B cell (primary cell): ENCODE results near the gene TNIP1. TPM values are rescaled to one million over a fixed set of nuclear protein-coding genes. Genes with fewer than 3 reads are reported as not detected.
A peak's percentile ranks its signal among the peaks of the same experiment; 100 is the strongest.

Source experiments
- ATAC-seq: fragments of 200-7000 bp; cut with Tn5 transposase; one replicate; pipeline ENCODE4 v1.10.0; 2021; ENCODE audit warnings: low read depth, mild to moderate bottlenecking, moderate number of reproducible peaks, moderate library complexity
- CTCF ChIA-PET: fragments of 350-600 bp; sonication (Branson Sonifier 250); formaldehyde crosslinking; loops from one replicate; lab custom pipeline; 2021; ENCODE audit warnings: antibody characterized with exemption, inconsistent platforms; lab: Charles Lee
- POLR2A ChIA-PET: fragments of 350-600 bp; sonication (Branson Sonifier 250); formaldehyde crosslinking; loops from one replicate; lab custom pipeline; 2021; ENCODE audit warnings: antibody characterized with exemption; lab: Charles Lee
- DNase-seq: peaks from one replicate; pipeline ENCODE4 v3.0.0; 2013
- H2AFZ ChIP-seq: 2 replicates; pipeline ENCODE4 v1.6.1; 2012; ENCODE audit warnings: mild to moderate bottlenecking, low read depth, low read length; ENCODE audit not compliant: insufficient read depth, poor library complexity, severe bottlenecking
- H3K27ac ChIP-seq, 2 donors: 1 replicate in 1 of 2; 2 replicates in 1 of 2; pipeline ENCODE4 v1.5.1; 2012 to 2013; ENCODE audit warnings: low read length in 2 of 2, mild to moderate bottlenecking in 2 of 2, moderate library complexity in 1 of 2
- H3K27me3 ChIP-seq, 4 experiments: fragments of 200-600 bp in 1 of 4; sonication (generic) in 1 of 4; replicated peaks in 1 of 4; 1 replicate in 2 of 4; 2 replicates in 2 of 4; pipeline versions ENCODE4 v1.6.1 to v1.7.0; 2013 to 2016; ENCODE audit warnings: low read length in 3 of 4, mild to moderate bottlenecking in 2 of 4, mixed read lengths in 1 of 4, moderate library complexity in 1 of 4; ENCODE audit not compliant: insufficient read depth in 4 of 4, control insufficient read depth in 3 of 4; ENCODE audit errors: control extremely low read depth in 1 of 4
- H3K36me3 ChIP-seq, 2 experiments: replicated peaks in 1 of 2; 1 replicate in 1 of 2; 2 replicates in 1 of 2; pipeline versions ENCODE4 v1.6.1 to v1.7.1; 2013; ENCODE audit warnings: low read length in 1 of 2; ENCODE audit not compliant: insufficient read depth in 2 of 2, control insufficient read depth in 1 of 2; ENCODE audit errors: control extremely low read depth in 1 of 2, extremely low read depth in 1 of 2
- H3K4me1 ChIP-seq, 2 donors: fragments of 200-600 bp in 1 of 2; sonication (generic) in 1 of 2; 1 replicate in 1 of 2; 2 replicates in 1 of 2; pipeline versions ENCODE4 v1.5.1 to v1.6.1; 2013 to 2017; ENCODE audit warnings: low read length in 2 of 2; ENCODE audit not compliant: control insufficient read depth in 2 of 2, insufficient read depth in 2 of 2
- H3K4me2 ChIP-seq: replicated peaks from 2 replicates; pipeline ENCODE3; 2012; ENCODE audit warnings: mild to moderate bottlenecking, low read depth, low read length; ENCODE audit not compliant: poor library complexity, severe bottlenecking
- H3K4me3 ChIP-seq, 5 experiments: fragments of 200-600 bp in 1 of 5; sonication (generic) in 1 of 5; 1 replicate in 3 of 5; 2 replicates in 2 of 5; pipeline versions ENCODE4 v1.5.1 to v1.7.0; 2011 to 2016; ENCODE audit warnings: low read length in 4 of 5, mild to moderate bottlenecking in 4 of 5, low read depth in 2 of 5, control low read depth in 1 of 5, moderate library complexity in 1 of 5; ENCODE audit not compliant: insufficient read depth in 1 of 5; ENCODE audit errors: control extremely low read depth in 1 of 5, extremely low read depth in 1 of 5
- H3K79me2 ChIP-seq: fragments of 200-600 bp; sonication (generic); one replicate; pipeline ENCODE4 v1.6.0; 2016; ENCODE audit warnings: low read length; ENCODE audit not compliant: control insufficient read depth, insufficient read depth
- H3K9ac ChIP-seq: fragments of 200-600 bp; sonication (generic); 2 replicates; pipeline ENCODE4 v1.6.1; 2017; ENCODE audit warnings: mild to moderate bottlenecking, low read length, moderate library complexity
- H3K9me3 ChIP-seq, 3 donors: one replicate each; pipeline versions ENCODE4 v1.6.1 to v1.7.1; 2013; ENCODE audit warnings: low read length in 2 of 3; ENCODE audit not compliant: control insufficient read depth in 2 of 3, insufficient read depth in 1 of 3; ENCODE audit errors: control extremely low read depth in 1 of 3
- H4K20me1 ChIP-seq: 2 replicates; pipeline ENCODE4 v1.6.0; 2012; ENCODE audit warnings: mild to moderate bottlenecking, low read length; ENCODE audit not compliant: insufficient read depth, control insufficient read depth, poor library complexity, severe bottlenecking
- H3K27ac Mint-ChIP-seq: one replicate; pipeline ENCODE4 v1.8.0; 2021; ENCODE audit warnings: mixed read lengths
- H3K27me3 Mint-ChIP-seq: one replicate; pipeline ENCODE4 v1.8.0; 2021; ENCODE audit warnings: mixed read lengths
- H3K4me1 Mint-ChIP-seq: one replicate; pipeline ENCODE4 v1.8.0; 2021; ENCODE audit warnings: mixed read lengths
- H3K4me3 Mint-ChIP-seq: one replicate; pipeline ENCODE4 v1.8.0; 2021; ENCODE audit warnings: mixed read lengths
- H3K9me3 Mint-ChIP-seq: one replicate; pipeline ENCODE4 v1.8.0; 2022; ENCODE audit warnings: mixed read lengths; ENCODE audit not compliant: insufficient read depth
- EZH2 ChIP-seq: IDR thresholded peaks from 2 replicates; pipeline ENCODE4 v1.6.1; 2012; ENCODE audit warnings: borderline replicate concordance, low read depth, mild to moderate bottlenecking, moderate library complexity, low read length; ENCODE audit not compliant: insufficient read depth, poor library complexity, severe bottlenecking
- WGBS: methylation state at CpG from one replicate; pipeline ENCODE4 v1.1.5; 2013; ENCODE audit warnings: missing lambda C conversion rate; ENCODE audit not compliant: insufficient coverage; 5-methylcytosine and 5-hydroxymethylcytosine counted together
- intact Hi-C: fragments of 100-400 bp; cut with micrococcal nuclease; formaldehyde crosslinking; loops from one replicate; pipeline ENCODE4 v1.10.0; 2022
- polyA plus RNA-seq: library from polyadenylated mRNA; depleted of rRNA; stranded (reverse); fragments of >200 nt; gene quantifications from 2 replicates; pipeline ENCODE4 v1.2.3, GENCODE V29; 2012
- total RNA-seq, 2 donors: library from RNA; stranded (reverse); fragments of 120-200 nt in 1 of 2; gene quantifications; 1 replicate in 1 of 2; 2 replicates in 1 of 2; pipeline versions ENCODE4 v1.2.3 to v1.2.4, GENCODE V29; 2013 to 2022
- TF ChIP-seq, protein P1 (sequence below): fragments of 200-600 bp; IDR thresholded peaks from one replicate; pipeline ENCODE4 v1.8.0; 2022; ENCODE audit warnings: antibody characterized with exemption, mild to moderate bottlenecking

Gene TNIP1
- total and polyA plus RNA-seq, 2 donors (not counting 1 experiment from before 2014, with no cell fraction given), result 108 to 294 TPM

- 34% methylated on average over 9 of the region's 12 CpGs for WGBS
- Histone ChIP-seq H2AFZ (no peak overlapping the region), H3K79me2 (no peaks in the 10 kb centered on the region), H3K36me3 (peaks cover 1 to 7% of the 10 kb centered on the region in 2 experiments), H3K27me3 (no peaks in the 10 kb centered on the region), H3K9ac (peak overlapping the region; percentile 13), H4K20me1 (no peaks in the 10 kb centered on the region), H3K4me1 (peaks cover 55 to 62% of the 10 kb centered on the region in 2 donors), H3K9me3 (no peaks in the 10 kb centered on the region), H3K4me2 (peak overlapping the region; percentile 66), H3K4me3 (peak overlapping the region in 2 of 5 experiments; percentile 2 to 22), H3K27ac (peak overlapping the region; percentile 26 to 76)
- Mint-ChIP-seq H3K9me3 (no peaks in the 10 kb centered on the region), H3K4me1 (peaks cover 68% of the 10 kb centered on the region), H3K4me3 (peak overlapping the region; percentile 82), H3K27ac (peak overlapping the region; percentile 68), H3K27me3 (no peaks in the 10 kb centered on the region)
- DNase-seq (peak; percentile 79), ATAC-seq (peak; percentile 76)
- intact Hi-C loops, result loop anchor here (1.0 to 2.0 kb wide), 3 partner anchors 8 to 34 kb away; partner anchors contain the start of gene TNIP1
- no peak for TF ChIP-seq EZH2
- TF ChIP-seq, protein P1, sequence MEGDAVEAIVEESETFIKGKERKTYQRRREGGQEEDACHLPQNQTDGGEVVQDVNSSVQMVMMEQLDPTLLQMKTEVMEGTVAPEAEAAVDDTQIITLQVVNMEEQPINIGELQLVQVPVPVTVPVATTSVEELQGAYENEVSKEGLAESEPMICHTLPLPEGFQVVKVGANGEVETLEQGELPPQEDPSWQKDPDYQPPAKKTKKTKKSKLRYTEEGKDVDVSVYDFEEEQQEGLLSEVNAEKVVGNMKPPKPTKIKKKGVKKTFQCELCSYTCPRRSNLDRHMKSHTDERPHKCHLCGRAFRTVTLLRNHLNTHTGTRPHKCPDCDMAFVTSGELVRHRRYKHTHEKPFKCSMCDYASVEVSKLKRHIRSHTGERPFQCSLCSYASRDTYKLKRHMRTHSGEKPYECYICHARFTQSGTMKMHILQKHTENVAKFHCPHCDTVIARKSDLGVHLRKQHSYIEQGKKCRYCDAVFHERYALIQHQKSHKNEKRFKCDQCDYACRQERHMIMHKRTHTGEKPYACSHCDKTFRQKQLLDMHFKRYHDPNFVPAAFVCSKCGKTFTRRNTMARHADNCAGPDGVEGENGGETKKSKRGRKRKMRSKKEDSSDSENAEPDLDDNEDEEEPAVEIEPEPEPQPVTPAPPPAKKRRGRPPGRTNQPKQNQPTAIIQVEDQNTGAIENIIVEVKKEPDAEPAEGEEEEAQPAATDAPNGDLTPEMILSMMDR, result no peak
- CTCF ChIA-PET, result interaction anchor here (0.8 to 2.7 kb wide), 6 partner anchors 22 to 128 kb away, joined by 3 to 8 read pairs (median 5); no protein-coding TSS in a partner anchor
- POLR2A ChIA-PET, result interaction anchor here (1.2 to 1.3 kb wide), 2 partner anchors 15 to 34 kb away, joined by 3 to 5 read pairs; no protein-coding TSS in a partner anchor
These were observed 13.4 kb upstream of the TNIP1 start for GRCh38 chr5:151094030-151094851.
